Urinary bladder (tissue), 4 donors: Measurements from ENCODE around the gene AEN. TPM values are rescaled to one million over a fixed set of nuclear protein-coding genes. Genes with fewer than 3 reads are reported as not detected.
"Not testable (repeated sequence)": the region's sequence is repeated elsewhere in the genome, so short reads cannot be mapped to it uniquely, and the experiment has no call there.

Source experiments
- DNase-seq: peaks from one replicate; pipeline ENCODE4 v3.0.0-alpha.2; 2015; ENCODE audit errors: extremely low spot score
- H3K27ac ChIP-seq: one replicate; pipeline ENCODE4 v1.5.1; 2013; ENCODE audit warnings: low read depth, mild to moderate bottlenecking, moderate library complexity
- H3K36me3 ChIP-seq: one replicate; pipeline ENCODE4 v1.6.1; 2013; ENCODE audit warnings: mild to moderate bottlenecking, moderate library complexity; ENCODE audit not compliant: insufficient read depth
- H3K4me1 ChIP-seq: one replicate; pipeline ENCODE4 v1.6.1; 2013; ENCODE audit warnings: mild to moderate bottlenecking, moderate library complexity; ENCODE audit not compliant: insufficient read depth
- H3K4me3 ChIP-seq: one replicate; pipeline ENCODE4 v1.5.1; 2013; ENCODE audit warnings: low read depth, low read length
- WGBS: extraction: QIAGEN DNeasy Blood & Tissue Kit; methylation state at CpG from one replicate; pipeline ENCODE4 v1.1.7; 2013; 5-methylcytosine and 5-hydroxymethylcytosine counted together
- polyA plus RNA-seq: library from polyadenylated mRNA; stranded (reverse); fragments of 200-250 nt; gene quantifications from one replicate; pipeline ENCODE4 v1.2.3, GENCODE V29; 2013
- total RNA-seq: library from RNA; depleted of rRNA; stranded (reverse); fragments of >200 nt; gene quantifications from one replicate; pipeline ENCODE4 v1.2.3, GENCODE V29; 2014
- donor health status: healthy with polysubstance abuse.
- donor health status: healthy.

Gene AEN
- total and polyA plus RNA-seq, 2 donors = 5.4 to 9.3 TPM

DNA sequence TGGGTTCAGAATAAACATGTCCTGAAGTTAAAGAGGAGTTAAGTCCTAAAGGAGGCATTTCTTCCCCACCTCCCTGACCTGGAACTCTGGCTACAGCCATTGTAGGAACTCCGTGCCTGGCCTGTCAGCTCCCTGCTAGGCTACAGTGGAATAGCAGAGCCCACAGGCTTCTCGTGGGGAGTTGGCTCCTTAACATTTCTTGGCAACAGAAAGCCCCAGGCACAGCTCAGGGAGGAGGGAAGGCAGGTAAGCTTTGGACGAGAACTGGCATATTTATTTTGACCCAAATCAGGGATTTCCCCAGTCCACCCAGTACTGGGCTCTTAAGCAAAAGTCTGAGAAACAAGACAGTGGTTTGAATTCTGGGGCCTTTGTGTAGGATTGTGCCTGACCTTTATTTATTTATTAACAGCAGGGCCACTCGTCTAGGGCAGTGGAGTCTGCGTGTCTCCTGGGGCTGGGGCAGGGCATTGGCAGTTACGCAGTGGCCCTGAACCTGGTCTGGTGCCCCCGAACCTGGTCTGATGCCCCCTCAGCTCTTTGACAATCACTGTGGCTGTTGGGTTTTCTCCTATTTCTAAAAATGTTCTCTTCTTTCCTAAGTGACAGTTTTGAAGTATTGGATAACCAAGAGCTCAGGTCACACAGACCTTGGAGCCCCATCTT lies 9.8 kb downstream of the AEN start:
- Histone ChIP-seq H3K27ac (no peak overlapping the region), H3K4me3 (no peak overlapping the region), H3K36me3 (peaks cover 2% of the 10 kb centered on the region), H3K4me1 (no peaks in the 10 kb centered on the region)
- no peak for DNase-seq
- WGBS = 86% methylated on average over 7 of the region's 7 CpGs

DNA sequence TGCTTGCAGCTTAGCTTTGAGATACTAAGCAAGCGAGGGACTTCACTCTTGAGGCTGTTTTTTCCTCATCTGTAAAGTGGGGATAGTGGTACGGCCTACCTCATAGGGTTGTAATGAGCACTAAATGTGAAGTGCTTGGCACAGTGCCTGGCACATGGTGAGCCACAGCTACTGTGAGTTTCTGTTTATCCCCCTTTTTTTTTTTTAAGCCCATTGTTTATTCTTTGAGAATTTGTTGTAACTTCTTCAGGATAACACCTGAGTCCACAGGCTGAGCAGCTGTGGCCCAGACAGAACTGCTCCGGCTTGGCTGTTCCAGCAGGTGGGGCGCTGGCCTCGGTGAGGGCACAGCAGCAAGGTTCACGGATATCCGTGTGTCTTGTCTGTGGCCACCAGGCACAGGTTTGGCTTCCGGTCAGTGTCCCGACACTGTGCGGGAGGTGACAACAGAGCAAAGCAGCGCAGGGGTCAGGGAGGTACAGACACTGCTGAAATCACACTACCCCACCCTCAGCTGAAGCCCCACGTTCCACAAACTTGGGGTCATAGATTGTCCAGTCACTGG lies 10.4 kb downstream of the AEN start:
- no peak overlapping the region for H3K27ac ChIP-seq
- 92% methylated on average over 12 of the region's 12 CpGs for WGBS
- DNase-seq = no peak
- H3K4me3 ChIP-seq = no peak overlapping the region
- H3K4me1 ChIP-seq = no peaks in the 10 kb centered on the region
- H3K36me3 ChIP-seq = peaks cover 2% of the 10 kb centered on the region

DNA sequence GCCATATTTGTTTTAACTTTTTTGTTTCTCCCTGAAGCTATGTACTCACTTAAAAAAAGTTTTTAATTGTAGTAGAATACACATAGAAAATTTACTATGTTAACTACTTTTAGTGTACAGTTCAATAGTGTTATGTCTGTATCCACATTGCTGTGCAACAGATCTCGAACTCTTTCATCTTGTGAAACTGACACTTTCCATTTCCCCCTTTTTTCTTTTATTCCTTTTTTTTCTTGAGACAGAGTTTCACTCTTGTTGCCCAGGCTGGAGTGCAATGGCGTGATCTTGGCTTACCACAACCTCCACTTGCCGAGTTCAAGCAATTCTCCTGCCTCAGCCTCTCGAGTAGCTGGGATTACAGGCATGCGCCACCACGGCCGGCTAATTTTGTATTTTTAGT lies 11.7 kb downstream of the AEN start:
- H3K27ac ChIP-seq, H3K36me3 ChIP-seq, DNase-seq, H3K4me1 ChIP-seq, H3K4me3 ChIP-seq: not testable (repeated sequence)
- 93% methylated on average over 7 of the region's 7 CpGs for WGBS

DNA sequence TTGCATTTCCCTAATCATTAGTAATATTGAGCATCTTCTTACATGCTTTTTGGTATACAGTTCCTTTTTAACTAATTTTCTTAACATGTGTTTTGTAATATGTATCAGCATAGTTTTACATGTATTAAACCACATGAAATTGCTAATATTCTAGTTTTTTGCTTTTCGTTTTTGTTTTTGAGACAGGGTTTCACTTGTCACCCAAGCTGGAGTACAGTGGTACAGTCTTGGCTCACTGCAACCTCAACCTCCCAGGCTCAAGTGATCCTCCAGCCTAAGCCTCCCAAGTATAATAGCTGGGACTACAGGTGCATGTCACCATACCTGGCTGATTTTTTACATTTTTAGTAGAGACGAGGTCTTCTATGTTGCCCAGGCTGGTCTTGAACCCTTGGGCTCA lies 13.3 kb downstream of the AEN start:
- 94% methylated on average over 2 of the region's 2 CpGs for WGBS
- Histone ChIP-seq H3K27ac (no peak overlapping the region), H3K36me3 (no peaks in the 10 kb centered on the region), H3K4me1 (no peaks in the 10 kb centered on the region), H3K4me3 (no peak overlapping the region)
- no peak for DNase-seq

DNA sequence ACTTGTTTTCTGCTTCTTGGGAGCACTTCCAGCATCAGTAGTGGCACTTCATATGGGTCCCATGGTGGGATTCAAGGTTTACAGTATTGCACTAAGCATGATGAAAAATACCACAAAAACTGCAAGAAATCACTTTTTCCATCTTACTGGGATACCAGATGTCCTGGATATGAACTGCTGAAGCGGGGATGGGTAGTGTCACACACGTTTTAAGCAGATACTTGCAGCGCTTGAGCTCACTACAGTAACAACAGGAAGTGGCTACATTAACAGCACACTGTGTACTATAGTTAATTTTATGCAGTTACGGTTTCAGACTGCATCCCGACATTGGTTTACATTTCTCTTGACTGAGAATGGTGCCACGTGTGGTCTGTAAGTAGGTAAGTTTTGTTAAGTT lies 14.2 kb downstream of the AEN start:
- WGBS = 58% methylated on average over 6 of the region's 6 CpGs

DNA sequence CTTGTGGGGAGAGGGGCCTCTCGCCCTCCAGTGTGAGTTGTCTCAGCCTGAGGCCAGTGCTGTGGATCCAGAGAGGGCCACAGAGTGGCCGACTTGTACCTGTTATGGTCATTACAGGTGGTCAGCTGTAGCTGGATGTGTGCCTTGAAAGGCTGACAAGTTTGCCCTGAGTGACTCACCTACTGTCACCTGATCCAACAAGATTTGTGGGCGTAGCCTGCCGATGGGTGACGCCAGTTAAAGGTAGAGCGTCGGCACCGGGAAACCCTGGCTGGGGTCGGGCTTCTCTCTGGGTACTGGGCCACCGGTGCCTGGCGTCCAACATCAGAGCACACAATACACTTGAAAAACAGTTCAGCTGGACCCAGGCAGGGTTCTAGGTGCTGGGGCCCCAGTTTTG lies 14.9 kb downstream of the AEN start:
- H3K36me3 ChIP-seq = no peaks in the 10 kb centered on the region
- H3K4me3 ChIP-seq = no peak overlapping the region
- no peak for DNase-seq
- H3K4me1 ChIP-seq = no peaks in the 10 kb centered on the region
- peak overlapping the region; percentile 64 for H3K27ac ChIP-seq
- WGBS = 82% methylated on average over 11 of the region's 11 CpGs

More for the DNA sequence above, 14.2 kb downstream of the AEN start:
- no peaks in the 10 kb centered on the region for H3K36me3 ChIP-seq
- no peaks in the 10 kb centered on the region for H3K4me1 ChIP-seq
- H3K27ac ChIP-seq = no peak overlapping the region
- no peak for DNase-seq
- no peak overlapping the region for H3K4me3 ChIP-seq

DNA sequence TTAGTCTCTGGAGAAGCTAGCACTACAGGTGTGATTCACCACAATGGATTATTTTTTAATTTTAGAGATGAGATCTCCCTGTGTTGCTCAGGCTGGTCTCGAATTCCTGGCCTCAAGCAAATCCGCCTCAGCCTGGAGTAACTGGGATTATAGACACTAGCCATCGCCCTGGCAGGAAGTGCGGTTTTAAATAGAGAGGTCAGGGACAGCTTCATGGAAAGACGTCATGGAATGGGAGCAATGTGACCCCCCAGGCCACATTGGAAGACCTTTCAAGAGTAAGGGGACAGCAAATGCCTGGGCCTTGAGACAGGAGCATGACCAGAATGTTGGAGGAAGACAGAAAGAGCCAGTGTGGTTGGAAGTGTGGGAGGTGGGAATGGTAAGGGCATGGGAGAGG lies 15.5 kb downstream of the AEN start:
- Histone ChIP-seq H3K4me3 (no peak overlapping the region), H3K36me3 (no peaks in the 10 kb centered on the region), H3K27ac (peak overlapping the region; percentile 14), H3K4me1 (no peaks in the 10 kb centered on the region)
- no peak for DNase-seq
- 78% methylated on average over 5 of the region's 5 CpGs for WGBS

DNA sequence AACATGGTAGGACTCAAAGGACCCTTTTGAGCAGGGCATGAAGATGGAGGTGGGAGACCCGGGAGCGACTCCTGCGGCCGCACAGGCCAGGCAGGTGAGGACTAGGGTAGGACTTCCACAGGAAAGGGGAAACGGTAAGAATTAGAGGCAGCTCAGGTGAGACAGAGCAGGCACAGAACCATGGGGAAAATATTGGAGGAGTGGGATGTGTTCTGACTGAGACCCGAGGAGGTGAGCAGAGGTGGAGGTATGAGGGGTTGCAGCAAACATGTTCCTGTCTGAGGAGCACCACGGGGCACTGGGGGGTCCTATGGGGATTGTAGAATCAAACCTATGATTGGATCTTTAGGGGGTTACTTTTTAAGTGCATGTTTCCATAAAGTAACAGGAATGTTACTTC lies 16.3 kb downstream of the AEN start:
- no peak for DNase-seq
- WGBS = 83% methylated on average over 7 of the region's 7 CpGs
- Histone ChIP-seq H3K4me1 (no peaks in the 10 kb centered on the region), H3K27ac (no peak overlapping the region), H3K4me3 (no peak overlapping the region), H3K36me3 (no peaks in the 10 kb centered on the region)

DNA sequence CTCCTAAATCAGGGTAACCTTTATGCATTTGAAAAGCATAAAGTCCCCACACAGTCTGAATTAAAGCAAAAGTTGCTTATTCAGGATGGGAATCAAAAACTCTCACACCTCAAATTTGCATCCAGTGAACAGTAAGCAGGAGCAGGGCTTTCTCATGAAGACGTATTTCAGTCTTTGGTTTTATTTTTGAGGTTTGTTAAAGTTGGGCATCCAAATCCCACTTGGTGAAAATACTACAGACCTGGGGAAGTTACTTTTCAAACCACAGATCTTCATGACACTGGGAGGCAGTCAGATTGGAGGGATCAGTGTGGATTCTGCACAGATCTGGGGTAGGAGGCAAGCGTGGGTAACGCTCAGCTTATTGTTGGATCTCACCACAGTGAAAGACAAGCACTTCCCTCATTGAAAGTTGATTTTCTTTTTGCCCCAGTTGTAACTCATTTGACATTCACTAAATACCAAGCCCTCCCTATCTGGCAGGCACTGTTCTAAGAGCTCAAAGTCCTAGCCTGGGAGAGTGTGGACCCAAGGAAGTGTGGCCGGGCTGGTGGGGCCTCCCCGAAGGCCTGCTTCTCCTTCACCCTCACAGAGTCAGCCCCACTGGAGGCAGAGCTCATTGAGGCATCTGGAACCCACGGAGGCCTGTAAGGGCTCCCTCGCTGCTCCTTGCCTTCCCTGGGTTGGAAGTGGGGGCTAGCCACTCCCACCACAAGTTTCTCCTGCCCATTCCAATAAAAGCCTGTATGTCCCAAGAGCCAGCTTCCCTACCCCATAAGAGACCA lies 16.9 kb downstream of the AEN start:
- Histone ChIP-seq H3K4me1 (no peaks in the 10 kb centered on the region), H3K36me3 (no peaks in the 10 kb centered on the region), H3K27ac (peak overlapping the region; percentile 98), H3K4me3 (peak overlapping the region; percentile 47)
- no peak for DNase-seq
- 70% methylated on average over 7 of the region's 7 CpGs for WGBS

DNA sequence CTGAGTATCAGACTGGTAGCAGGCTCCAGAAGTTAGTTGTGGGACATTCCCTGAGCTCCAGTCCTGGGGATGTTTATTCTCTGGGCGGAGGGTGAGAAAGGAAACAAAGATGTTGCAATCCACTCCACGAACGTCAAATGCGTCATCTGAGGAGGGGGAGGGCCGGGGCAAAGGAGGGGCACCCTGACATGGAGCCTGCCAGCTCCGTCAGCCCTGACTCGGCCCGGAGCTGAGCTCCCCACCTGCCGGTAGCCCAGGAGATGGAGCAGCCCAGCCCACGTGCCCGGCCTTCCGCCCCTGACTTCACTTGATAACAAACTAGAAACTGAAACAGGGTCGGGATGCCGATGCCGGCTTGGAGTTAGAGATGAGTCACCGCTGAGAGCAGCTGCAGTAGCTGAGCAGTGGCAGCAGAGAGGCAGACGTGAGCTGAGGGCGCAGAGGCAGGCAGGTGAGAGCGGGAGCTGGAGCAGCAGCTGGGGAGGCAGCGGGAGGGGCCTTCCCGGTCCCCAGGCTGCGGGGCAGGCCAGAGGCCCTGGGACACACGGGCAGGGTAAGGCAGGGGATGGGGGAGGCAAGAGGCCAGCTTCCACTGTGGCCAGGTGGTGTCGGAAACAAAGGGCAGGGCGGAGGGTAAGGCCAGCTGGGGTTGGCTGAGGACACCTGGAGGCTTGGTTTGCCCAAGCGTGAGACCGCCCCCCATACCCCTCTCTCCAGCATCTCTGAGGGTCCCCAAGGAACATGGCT lies 17.7 kb downstream of the AEN start, which contains the start of gene ISG20:
Gene ISG20, plus strand, starts transcription at position 391 of the 747 bp plus-strand sequence. Its CDS starts 351 bp downstream, at position 742.
- WGBS = 9% methylated on average over 27 of the region's 27 CpGs
- peak; percentile 69 for DNase-seq
- Histone ChIP-seq H3K4me1 (no peaks in the 10 kb centered on the region), H3K36me3 (no peaks in the 10 kb centered on the region), H3K27ac (peak within 1 kb of the TSS; percentile 98), H3K4me3 (peak within 1 kb of the TSS; percentile 47)

DNA sequence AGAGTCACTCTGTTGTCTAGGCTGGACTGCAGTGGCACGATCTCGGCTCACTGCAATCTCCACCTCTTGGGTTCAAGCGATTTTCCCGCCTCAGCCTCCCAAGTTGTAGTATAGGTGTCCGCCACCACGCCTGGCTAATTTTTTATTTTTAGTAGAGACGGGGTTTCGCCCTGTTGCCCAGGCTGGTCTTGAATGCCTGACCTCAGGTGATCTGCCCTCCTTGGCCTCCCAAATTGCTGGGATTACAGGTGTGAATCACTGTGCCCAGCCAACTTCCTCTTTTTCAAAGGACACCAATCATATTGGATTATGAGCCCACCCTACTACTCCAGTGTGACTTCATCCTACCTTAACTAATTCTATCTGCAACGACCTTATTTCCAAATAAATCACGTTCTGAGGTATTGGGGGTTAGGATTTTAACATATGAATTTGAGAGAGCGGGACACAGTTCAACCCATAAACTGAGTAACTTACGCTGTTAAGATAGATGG lies 20.9 kb downstream of the AEN start:
- Histone ChIP-seq H3K36me3 (no peaks in the 10 kb centered on the region), H3K27ac (no peak overlapping the region), H3K4me1 (no peaks in the 10 kb centered on the region), H3K4me3 (no peak overlapping the region)
- WGBS = 91% methylated on average over 12 of the region's 12 CpGs
- DNase-seq = no peak

DNA sequence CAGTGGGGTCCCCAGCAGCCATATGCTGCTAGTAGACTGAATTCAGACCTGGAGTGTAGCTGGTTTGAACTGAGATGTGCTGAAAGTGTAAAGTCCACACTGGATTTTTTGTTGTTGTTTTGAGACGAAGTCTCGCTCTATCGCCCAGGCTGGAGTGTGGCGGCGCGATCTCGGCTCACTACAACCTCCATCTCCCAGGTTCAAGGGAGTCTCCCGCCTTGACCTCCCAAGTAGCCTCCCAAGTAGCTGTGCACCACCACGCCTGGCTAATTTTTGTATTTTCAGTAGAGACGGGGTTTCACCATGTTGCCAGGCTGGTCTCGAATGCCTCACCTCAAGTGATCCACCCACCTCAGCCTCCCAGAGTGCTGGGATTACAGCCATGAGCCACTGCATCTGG lies 21.4 kb downstream of the AEN start:
- WGBS = 94% methylated on average over 11 of the region's 11 CpGs
- H3K36me3 ChIP-seq, H3K4me1 ChIP-seq, DNase-seq, H3K4me3 ChIP-seq, H3K27ac ChIP-seq: not testable (repeated sequence)

DNA sequence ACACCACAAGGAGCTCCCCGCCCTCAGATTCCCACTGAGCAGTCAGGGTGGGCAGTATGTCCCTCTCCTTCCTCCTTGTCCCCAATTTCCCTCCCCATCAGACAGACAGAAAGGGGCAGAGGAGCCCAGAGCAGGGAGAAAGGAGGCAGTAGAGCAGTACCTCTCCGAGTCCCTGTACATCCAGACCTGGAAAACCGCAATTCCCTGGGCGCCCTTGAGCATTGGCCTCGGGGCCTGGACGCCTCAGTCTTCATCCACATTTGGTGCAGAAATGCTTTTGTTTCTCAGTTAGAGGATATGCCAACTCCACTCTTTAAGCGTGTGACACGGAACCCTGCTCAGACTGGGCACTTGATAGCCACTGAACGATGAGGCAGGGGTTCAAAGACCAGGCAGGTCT lies 23.6 kb downstream of the AEN start:
- WGBS = 91% methylated on average over 9 of the region's 9 CpGs
- Histone ChIP-seq H3K36me3 (no peaks in the 10 kb centered on the region), H3K27ac (no peak overlapping the region), H3K4me3 (no peak overlapping the region), H3K4me1 (no peaks in the 10 kb centered on the region)
- no peak for DNase-seq
